GM04504 (cell line): ENCODE results near the gene UBE2Q1.

Experiments
- DNase-seq: peaks from one replicate; pipeline ENCODE4 v3.0.0-alpha.2; 2012; ENCODE audit warnings: low read depth

UBE2Q1 gene

GRCh38 chr1:154502744-154503115 lies 55.7 kb downstream of the UBE2Q1 start:
- DNase-seq: no peak

DNA sequence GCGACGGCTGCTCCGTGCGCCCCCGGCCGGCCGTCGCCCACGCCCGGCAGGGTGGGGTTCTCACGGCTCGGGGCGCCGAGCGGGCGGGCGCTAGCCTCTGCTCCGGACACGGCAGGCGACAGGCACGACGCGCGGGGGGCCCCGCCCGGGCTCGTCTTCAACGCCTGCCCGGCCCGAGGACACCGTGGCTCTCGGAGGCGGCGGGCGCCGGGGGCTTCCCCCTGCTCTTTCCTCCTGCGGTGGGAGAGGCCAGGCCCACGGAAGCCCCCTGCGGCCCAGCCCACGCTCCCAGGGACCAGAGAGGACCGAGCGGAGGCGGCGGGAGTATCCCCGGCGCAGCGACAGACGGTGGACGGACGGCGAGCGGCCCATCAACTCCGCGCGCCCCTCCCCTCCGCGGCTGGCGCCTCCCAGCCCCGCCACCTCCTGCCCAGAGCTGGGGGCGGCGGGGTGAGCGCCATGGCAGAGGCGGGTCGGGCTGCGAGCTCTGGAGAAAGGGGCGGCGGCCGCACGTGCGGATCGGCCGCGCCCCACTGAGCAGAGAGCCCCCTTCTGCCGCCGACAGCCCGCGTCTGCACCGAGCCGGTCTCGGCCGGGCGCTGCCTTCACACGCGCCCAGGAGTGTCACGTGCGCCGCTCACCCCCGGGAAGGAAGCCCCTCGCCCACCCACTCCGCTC lies 56.3 kb downstream of the UBE2Q1 start, which contains the start of the genes SHE and TDRD10:
SHE (minus strand) TSS at position 347 of the 678 bp plus-strand sequence. CDS start 386 bp downstream, outside the sequence.
TDRD10 (plus strand) TSS at position 154 of the 678 bp plus-strand sequence. CDS start 4,685 bp downstream, outside the sequence.
- no peak for DNase-seq

DNA sequence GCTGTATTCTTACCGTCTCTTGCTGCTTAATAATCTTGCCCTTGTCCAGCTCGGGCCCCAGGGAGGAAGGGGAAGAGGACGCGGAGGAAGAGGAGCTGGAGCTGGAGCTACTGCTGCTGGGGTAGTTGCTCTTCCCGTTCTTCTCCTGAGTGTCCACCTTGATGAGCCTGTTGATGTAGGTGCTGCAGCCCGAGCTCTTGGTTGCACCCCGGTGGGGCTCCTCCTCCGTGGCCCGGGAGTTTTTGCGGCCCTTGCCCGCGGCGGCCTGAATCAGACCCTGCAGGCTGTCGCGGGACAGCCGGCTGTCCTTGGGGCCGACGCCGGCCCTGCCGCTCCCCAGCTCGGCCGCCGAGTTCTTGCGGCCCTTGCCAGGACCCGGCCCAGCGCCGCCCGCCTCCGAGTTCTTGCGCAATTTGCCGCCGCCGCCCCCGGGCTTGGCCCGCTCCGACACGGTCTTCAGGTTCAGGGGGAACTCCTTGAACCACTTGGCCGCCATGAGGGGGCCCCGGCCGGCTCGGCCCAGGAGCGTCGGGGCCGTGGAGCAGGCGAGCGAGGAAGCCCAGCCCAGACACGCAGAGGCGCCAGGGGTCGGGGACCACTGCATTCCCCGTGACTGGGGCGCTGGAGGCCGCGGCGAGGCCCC lies 56.9 kb downstream of the UBE2Q1 start:
- DNase-seq: no peak

- DNase-seq: no peak
These were observed 57.9 kb downstream of the UBE2Q1 start for GRCh38 chr1:154500533-154500932.

GRCh38 chr1:154499446-154499845 lies 59.0 kb downstream of the UBE2Q1 start:
- DNase-seq: no peak
